Measurements from ENCODE around the gene FMN1.

The FMN1 gene

DNA sequence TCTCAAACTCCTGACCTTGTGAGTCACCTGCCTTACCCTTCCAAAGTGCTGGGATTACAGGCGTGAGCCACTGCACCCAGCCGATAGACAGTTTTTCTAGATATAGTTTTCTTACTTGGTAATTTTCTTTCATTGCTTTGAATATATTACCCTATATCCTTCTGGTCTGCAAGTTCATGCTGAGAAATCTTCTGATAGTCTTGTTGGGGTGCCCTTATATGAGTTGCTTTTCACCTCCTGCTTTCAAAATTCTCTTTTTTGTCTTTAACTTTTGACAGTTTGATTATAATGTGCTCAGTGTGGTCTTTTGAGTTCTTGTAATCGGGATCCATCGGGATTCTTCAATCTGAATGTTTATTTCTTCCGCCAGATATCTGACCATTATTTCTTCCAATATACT, 259.4 kb downstream of the FMN1 start:
- Histone ChIP-seq H3K27me3 (no peaks in the 10 kb centered on the region), H3K4me1 (no peaks in the 10 kb centered on the region), H4K20me1 (no peaks in the 10 kb centered on the region), H3K27ac (no peak overlapping the region), H3K4me2 (no peak overlapping the region), H3K9me3 (no peaks in the 10 kb centered on the region), H3K9ac (no peak overlapping the region), H3K4me3 (no peak overlapping the region), H3K36me3 (no peaks in the 10 kb centered on the region)
- no peak for TF ChIP-seq Cebpa-rat (IDR thresholded peaks at IDR 0.05)

DNA sequence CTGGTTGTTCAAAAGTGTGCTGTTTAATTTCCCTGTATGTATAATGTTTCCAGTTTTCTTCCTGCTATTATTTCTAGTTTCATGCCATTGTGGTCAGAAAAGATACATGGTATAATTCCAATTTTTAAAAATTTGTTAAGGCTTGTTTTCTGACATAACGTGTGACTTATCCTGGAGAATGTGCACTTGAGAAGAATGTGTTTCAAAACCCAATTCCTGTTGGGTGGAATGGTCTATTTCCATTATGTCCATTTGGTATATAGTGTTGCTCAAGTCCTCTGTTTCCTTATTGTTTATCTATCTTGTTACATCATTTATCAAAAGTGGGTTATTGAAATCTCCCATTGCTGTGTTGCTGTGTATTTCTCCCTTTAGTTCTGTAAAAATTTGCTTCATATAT, 261.3 kb downstream of the FMN1 start:
- Histone ChIP-seq H3K4me1 (no peaks in the 10 kb centered on the region), H3K9me3 (no peaks in the 10 kb centered on the region), H3K4me3 (no peak overlapping the region), H3K9ac (no peak overlapping the region), H3K27ac (no peak overlapping the region), H3K4me2 (no peak overlapping the region), H3K27me3 (no peaks in the 10 kb centered on the region), H4K20me1 (no peaks in the 10 kb centered on the region), H3K36me3 (no peaks in the 10 kb centered on the region)
- no peak for TF ChIP-seq Cebpa-rat (IDR thresholded peaks at IDR 0.05)

DNA sequence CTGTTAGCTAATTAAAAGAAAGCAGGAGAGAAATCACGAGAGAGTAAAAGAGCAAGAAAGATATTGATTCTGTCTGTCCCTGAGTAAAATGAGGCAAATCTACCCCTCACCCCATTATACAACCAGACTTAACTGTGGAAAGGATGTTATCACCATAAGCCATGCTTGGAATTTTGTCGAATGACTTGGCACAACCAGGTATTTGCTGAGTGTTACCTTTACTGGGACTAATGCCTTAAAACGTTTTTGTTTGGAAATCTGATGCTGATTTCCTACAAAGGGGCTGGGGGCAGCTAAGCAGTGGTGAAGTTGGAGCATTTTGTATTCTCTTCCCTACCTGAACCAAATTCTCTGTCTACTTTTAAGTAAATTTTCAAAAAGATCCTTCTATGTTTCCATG, 265.6 kb downstream of the FMN1 start:
- no peak for TF ChIP-seq Cebpa-rat (IDR thresholded peaks at IDR 0.05)
- H4K20me1 ChIP-seq: no peaks in the 10 kb centered on the region

DNA sequence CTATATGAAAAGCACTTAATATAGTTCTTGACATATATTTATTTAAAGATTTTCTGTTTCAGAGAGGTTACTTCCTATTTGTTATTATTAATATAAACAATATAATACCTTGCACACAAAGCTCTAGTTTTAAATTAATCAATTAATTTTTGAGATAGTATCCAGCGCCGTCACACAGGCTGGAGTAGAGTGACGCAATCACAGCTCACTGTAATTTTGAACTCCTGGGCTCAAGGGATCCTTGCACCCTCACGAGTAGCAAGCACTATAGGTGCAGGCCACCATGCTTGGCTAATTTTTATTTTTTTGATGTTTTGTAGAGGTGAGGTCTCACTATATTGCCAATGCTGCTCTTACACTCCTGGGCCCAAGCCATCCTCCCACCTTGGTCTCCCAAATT, 267.4 kb downstream of the FMN1 start:
- Histone ChIP-seq H3K36me3 (no peaks in the 10 kb centered on the region), H4K20me1 (no peaks in the 10 kb centered on the region), H3K27me3 (no peaks in the 10 kb centered on the region), H3K4me3 (no peak overlapping the region), H3K9me3 (no peaks in the 10 kb centered on the region), H3K4me1 (no peaks in the 10 kb centered on the region), H3K27ac (no peak overlapping the region), H3K4me2 (no peak overlapping the region), H3K9ac (no peak overlapping the region)
- TF ChIP-seq Cebpa-rat (IDR thresholded peaks at IDR 0.05): 0 out of 2 replicates have a peak, but pooled peaks have one; percentile 35

More for the DNA sequence above, 265.6 kb downstream of the FMN1 start:
- Histone ChIP-seq H3K9ac (no peak overlapping the region), H3K9me3 (no peaks in the 10 kb centered on the region), H3K4me2 (no peak overlapping the region), H3K4me1 (no peaks in the 10 kb centered on the region), H3K27me3 (no peaks in the 10 kb centered on the region), H3K4me3 (no peak overlapping the region), H3K27ac (no peak overlapping the region), H3K36me3 (no peaks in the 10 kb centered on the region)

DNA sequence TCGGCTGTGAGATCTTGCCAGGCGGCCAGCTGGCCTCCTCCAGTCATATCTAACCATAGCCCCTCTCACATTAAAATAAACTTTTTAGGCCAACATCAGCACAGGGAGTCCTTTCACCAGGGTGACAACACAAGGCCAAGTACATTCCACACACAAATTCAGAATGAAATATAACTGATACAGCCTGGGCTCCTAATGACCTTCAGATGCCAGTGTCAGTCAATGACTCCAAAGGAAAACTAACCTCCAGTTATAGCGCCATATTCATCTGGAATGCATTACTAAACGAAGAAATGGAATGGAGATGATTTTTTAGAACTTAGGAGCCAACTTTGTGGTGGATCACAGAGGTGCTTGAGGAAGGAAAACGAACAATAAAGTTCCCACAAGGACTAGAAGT, 271.3 kb downstream of the FMN1 start:
- no peak overlapping the region for H3K4me2 ChIP-seq
- H3K27me3 ChIP-seq: no peaks in the 10 kb centered on the region
- H3K4me1 ChIP-seq: peaks cover 19% of the 10 kb centered on the region
- no peak overlapping the region for H3K4me3 ChIP-seq
- no peaks in the 10 kb centered on the region for H3K36me3 ChIP-seq
- no peak for TF ChIP-seq Cebpa-rat (IDR thresholded peaks at IDR 0.05)
- no peak overlapping the region for H3K27ac ChIP-seq
- H4K20me1 ChIP-seq: no peaks in the 10 kb centered on the region
- H3K9ac ChIP-seq: no peak overlapping the region
- no peaks in the 10 kb centered on the region for H3K9me3 ChIP-seq

DNA sequence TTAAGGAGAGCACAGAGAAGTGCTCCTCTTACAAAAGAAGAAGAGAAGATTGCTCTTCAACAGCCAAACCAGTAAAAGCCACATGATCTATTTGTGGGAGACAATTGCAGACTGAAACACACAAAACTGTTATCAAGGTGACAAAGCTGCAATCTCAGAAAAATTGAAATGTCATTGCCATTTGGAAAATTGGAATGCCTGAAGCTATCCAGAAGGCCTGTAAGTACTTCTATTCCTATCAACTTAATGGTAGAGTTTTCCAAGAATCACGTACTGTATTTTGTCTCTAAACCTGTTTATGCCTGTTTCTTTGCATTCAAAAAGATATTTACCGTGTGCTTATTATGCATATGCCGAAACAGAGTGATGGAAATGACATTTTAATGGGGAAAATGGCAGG, 272.0 kb downstream of the FMN1 start:
- Histone ChIP-seq H3K4me2 (no peak overlapping the region), H3K27ac (no peak overlapping the region), H3K27me3 (no peaks in the 10 kb centered on the region), H4K20me1 (no peaks in the 10 kb centered on the region), H3K9me3 (no peaks in the 10 kb centered on the region), H3K4me3 (no peak overlapping the region), H3K9ac (no peak overlapping the region), H3K4me1 (peaks cover 19% of the 10 kb centered on the region), H3K36me3 (no peaks in the 10 kb centered on the region)
- no peak for TF ChIP-seq Cebpa-rat (IDR thresholded peaks at IDR 0.05)

DNA sequence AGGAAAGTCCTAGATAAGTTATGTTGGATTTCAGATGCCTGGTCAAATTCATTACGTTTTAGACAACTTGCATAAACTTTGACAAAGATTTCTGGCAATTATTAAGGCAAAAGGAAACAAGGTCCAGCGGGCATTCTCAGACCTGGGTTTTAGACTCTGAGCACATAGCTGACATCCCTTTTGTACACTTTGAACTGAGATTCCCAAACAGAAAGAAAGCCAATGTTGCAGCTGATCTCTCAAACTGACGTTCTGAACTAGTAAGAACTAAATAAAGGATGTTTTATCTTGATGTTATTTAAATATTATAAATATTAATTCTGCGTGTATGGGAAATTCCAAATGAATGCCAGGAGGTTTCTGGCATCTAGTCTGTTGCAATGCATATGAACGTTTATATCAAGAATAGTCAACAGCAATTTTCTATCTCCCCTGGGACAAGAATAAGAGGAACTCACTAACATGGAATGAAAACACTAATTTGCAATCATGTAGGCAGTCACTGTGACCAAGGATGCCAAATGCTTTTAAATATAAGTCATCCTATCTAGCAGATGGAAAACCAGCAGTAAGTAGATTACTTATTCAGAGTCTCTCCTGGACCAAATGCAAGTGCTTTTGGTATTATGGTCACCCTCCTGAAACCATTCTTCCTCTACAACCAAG, 274.6 kb downstream of the FMN1 start:
- H3K4me2 ChIP-seq: peak overlapping the region; percentile 41
- no peak overlapping the region for H3K4me3 ChIP-seq
- no peaks in the 10 kb centered on the region for H3K9me3 ChIP-seq
- H3K27ac ChIP-seq: no peak overlapping the region
- H3K36me3 ChIP-seq: no peaks in the 10 kb centered on the region
- H3K4me1 ChIP-seq: peaks cover 19% of the 10 kb centered on the region
- H3K9ac ChIP-seq: no peak overlapping the region
- no peaks in the 10 kb centered on the region for H3K27me3 ChIP-seq
- no peak for TF ChIP-seq Cebpa-rat (IDR thresholded peaks at IDR 0.05)
- H4K20me1 ChIP-seq: no peaks in the 10 kb centered on the region

DNA sequence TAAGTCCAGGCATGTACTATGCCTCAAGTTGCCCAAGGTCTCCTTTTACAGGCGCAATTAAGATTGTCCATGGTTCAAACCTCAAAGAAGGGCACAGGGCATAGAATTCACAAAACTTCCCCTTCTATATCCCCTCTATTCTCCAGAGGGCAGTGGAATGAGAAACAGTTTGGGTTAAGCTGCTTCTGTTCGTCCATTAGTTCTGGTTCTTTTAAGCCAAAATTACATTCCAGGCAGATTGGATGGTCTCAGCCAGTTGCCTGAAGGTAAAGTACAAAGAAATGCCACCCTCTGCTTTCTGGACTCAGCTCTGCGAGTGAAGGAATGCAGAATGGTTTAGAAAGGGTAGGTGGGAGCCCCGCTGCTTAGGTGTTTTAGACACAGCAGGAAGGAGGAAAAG, 276.0 kb downstream of the FMN1 start:
- no peak overlapping the region for H3K9ac ChIP-seq
- H3K36me3 ChIP-seq: no peaks in the 10 kb centered on the region
- H3K4me1 ChIP-seq: peaks cover 19% of the 10 kb centered on the region
- H3K4me2 ChIP-seq: peak overlapping the region; percentile 2; the same call in 1 of the 2 replicates
- H3K27me3 ChIP-seq: no peaks in the 10 kb centered on the region
- H3K9me3 ChIP-seq: no peaks in the 10 kb centered on the region
- no peak overlapping the region for H3K27ac ChIP-seq
- no peak for TF ChIP-seq Cebpa-rat (IDR thresholded peaks at IDR 0.05)
- H4K20me1 ChIP-seq: no peaks in the 10 kb centered on the region
- no peak overlapping the region for H3K4me3 ChIP-seq

DNA sequence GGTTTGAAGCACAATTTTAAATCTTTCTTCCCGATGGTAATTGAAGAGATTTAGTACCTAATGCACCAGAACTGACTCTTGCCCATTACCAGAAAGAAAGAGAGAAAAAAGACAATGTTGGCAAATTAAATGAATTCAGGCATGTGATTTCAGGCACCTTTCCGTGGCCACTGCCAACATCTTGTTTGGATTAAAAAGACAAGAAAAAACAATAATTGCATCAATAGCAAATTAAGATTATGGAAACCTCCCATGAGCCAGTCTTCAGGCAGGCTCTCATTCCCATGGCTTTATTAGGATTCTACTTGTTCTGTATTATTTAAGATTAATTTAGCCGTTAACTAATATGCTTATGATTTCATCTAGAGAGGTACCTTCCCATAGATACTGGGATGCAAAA, 283.7 kb downstream of the FMN1 start:
- Histone ChIP-seq H3K9me3 (no peaks in the 10 kb centered on the region), H3K36me3 (no peaks in the 10 kb centered on the region), H3K4me2 (no peak overlapping the region), H3K27me3 (peaks cover 8% of the 10 kb centered on the region; the same call in 1 of the 2 replicates), H4K20me1 (no peaks in the 10 kb centered on the region), H3K4me3 (no peak overlapping the region), H3K9ac (no peak overlapping the region), H3K4me1 (peaks cover 35% of the 10 kb centered on the region), H3K27ac (no peak overlapping the region)
- TF ChIP-seq Cebpa-rat (IDR thresholded peaks at IDR 0.05): no peak

DNA sequence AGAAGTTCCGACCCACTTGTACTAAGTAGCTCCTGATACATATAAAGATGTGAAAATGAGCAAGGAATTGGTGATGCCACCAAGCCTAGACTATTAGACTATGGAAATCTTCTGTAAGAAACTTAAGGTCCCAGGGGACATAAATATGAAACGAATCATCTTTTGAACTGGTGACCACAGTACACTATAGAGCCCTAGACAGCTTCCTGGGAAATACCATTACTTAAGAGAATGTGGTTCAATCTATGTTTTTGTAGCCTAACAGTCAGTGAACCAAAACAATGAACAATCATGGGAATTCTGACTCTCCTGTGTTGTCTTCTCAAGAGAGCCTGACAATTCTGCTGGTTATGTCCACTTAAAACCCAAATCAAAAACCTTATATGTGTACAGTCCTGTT, 285.1 kb downstream of the FMN1 start:
- Histone ChIP-seq H3K4me2 (peak overlapping the region; percentile 86), H4K20me1 (no peaks in the 10 kb centered on the region), H3K9me3 (no peaks in the 10 kb centered on the region), H3K4me3 (no peak overlapping the region), H3K9ac (no peak overlapping the region; the same call in 1 of the 2 replicates), H3K27ac (no peak overlapping the region), H3K27me3 (peaks cover 8% of the 10 kb centered on the region; the same call in 1 of the 2 replicates), H3K36me3 (no peaks in the 10 kb centered on the region), H3K4me1 (peaks cover 35% of the 10 kb centered on the region)
- TF ChIP-seq Cebpa-rat (IDR thresholded peaks at IDR 0.05): no peak

DNA sequence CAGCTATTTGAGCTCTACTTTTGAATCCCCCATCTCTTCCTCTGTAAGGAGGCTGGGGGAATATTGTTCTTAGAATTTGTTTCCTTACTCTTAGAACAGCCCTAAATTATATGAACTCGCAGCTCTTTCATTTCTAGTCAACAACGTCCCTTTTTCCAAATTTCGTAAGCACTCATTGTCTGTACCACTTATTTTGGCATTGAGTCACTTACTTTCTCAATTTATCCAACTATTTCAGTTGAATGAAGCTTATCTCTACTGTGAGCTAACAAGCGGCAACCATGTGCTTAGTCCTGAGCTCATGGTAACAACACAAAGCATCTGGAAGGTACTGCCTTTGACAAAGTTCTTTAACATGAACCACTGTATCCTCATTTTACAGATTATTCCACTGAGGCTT, 285.6 kb downstream of the FMN1 start:
- no peak for TF ChIP-seq Cebpa-rat (IDR thresholded peaks at IDR 0.05)
- Histone ChIP-seq H3K4me3 (no peak overlapping the region), H3K27me3 (peaks cover 8% of the 10 kb centered on the region; the same call in 1 of the 2 replicates), H3K9me3 (no peaks in the 10 kb centered on the region), H3K9ac (no peak overlapping the region; the same call in 1 of the 2 replicates), H3K4me1 (peaks cover 35% of the 10 kb centered on the region), H4K20me1 (no peaks in the 10 kb centered on the region), H3K4me2 (peak overlapping the region; percentile 86), H3K27ac (no peak overlapping the region), H3K36me3 (no peaks in the 10 kb centered on the region)

Data from BLaER1 (cell line).